GM19099 (cell line): ENCODE results near the gene TWF1.

Source experiments
- POLR2A ChIP-seq: IDR thresholded peaks from 3 replicates; pipeline ENCODE4 v1.6.1; 2011; ENCODE audit warnings: low read depth; ENCODE audit not compliant: insufficient read length; ENCODE audit errors: extremely low read depth

The TWF1 gene

GRCh38 chr12:43760396-43760795, 45.7 kb downstream of the TWF1 start:
- TF ChIP-seq POLR2A: no peak

GRCh38 chr12:43758728-43759563, 47.2 kb downstream of the TWF1 start, which contains the start of the genes IRAK4 and PUS7L:
Gene IRAK4, plus strand, starts transcription at chr12:43758951. Its CDS starts 9,161 bp downstream, at chr12:43768112.
Gene PUS7L, minus strand, starts transcription at chr12:43758790. Its CDS starts 3,545 bp downstream, at chr12:43755245.
- peak; percentile 92 for TF ChIP-seq POLR2A

- TF ChIP-seq POLR2A: no peak
Observed at GRCh38 chr12:43758247-43758727, 47.8 kb downstream of the TWF1 start.

- TF ChIP-seq POLR2A: no peak
Observed at GRCh38 chr12:43754015-43754414, 52.1 kb downstream of the TWF1 start.

- TF ChIP-seq POLR2A: no peak
Observed at GRCh38 chr12:43750814-43751213, 55.3 kb downstream of the TWF1 start.

- no peak for TF ChIP-seq POLR2A
Observed at GRCh38 chr12:43749016-43749415, 57.1 kb downstream of the TWF1 start.

- no peak for TF ChIP-seq POLR2A
Observed at GRCh38 chr12:43744826-43745225, 61.3 kb downstream of the TWF1 start.
